HEK293T (cell line): ENCODE results near the gene PAOX.

Source experiments
- CTBP1 ChIP-seq: fragments of 450-650 bp; IDR thresholded peaks from 2 replicates; pipeline ENCODE4 v1.6.1; 2016; ENCODE audit warnings: borderline replicate concordance
- FOXA1 ChIP-seq: fragments of 450-650 bp; IDR thresholded peaks from 2 replicates; pipeline ENCODE4 v1.6.1; 2016; ENCODE audit warnings: mild to moderate bottlenecking
- L3MBTL2 ChIP-seq: fragments of 450-650 bp; conservative IDR thresholded peaks from 2 replicates; pipeline ENCODE4 v1.6.1; 2016; ENCODE audit warnings: mild to moderate bottlenecking
- TARDBP ChIP-seq: fragments of 450-650 bp; IDR thresholded peaks from 2 replicates; pipeline ENCODE4 v1.6.1; 2016

- TF ChIP-seq L3MBTL2 (no peak), FOXA1 (no peak), TARDBP (no peak), CTBP1 (no peak)
Measured at GRCh38 chr10:133350283-133350949, 28.6 kb upstream of the PAOX start.
